ENCODE measurements around the gene SEMA5B.
A peak's percentile ranks its signal among the peaks of the same experiment; 100 is the strongest.

Gene SEMA5B

DNA sequence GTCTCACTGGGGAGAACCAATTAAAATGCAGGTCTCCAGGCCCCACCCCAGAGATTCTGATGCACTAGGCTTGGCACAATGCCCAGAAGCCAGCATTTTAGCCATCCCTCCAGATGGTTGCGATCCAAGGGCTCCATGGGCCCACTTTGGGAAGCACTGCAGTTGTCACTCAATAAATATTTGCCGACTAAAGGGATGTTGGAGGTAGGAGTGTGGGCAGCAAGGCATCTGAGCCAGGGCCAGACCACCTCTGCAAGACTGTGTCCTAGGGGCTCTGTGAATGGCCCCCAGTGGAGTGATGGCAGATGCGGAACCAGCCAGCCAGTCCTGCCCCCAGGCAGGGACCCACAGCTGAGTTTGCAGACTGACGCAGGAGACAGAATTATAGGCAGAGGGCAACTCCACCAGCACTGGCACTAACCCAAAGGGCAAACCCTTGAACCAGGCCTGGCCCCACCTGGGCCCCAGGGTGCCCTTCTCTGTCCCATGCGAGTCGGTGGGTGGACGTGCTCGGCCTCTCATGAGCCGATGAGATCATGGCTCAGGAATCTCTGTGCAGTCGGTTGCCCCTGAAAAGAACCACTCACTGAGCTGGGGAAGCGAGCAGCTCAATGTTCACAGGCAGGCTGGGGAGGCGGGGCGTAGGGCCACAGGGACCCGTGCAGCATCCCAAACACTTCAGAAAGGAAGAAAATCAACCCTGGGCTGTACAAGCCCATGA lies 49.7 kb downstream of the SEMA5B start:
- no peak overlapping the region for H3K27ac ChIP-seq (ENCODE audit: low read depth, low read length)
- H3K4me3 ChIP-seq (ENCODE audit: low read depth in 1 of 2, low read length in 2 of 2), result no peak overlapping the region
- no peak overlapping the region for H3K9ac ChIP-seq (ENCODE audit: low read length)

GRCh38 chr3:122975924-122976293 lies 51.7 kb downstream of the SEMA5B start:
- Histone ChIP-seq H3K4me3 (ENCODE audit: low read depth in 1 of 2, low read length in 2 of 2) (no peak overlapping the region), H3K9ac (ENCODE audit: low read length) (no peak overlapping the region), H3K4me1 (ENCODE audit: insufficient read depth, low read length) (peaks cover 20% of the 10 kb centered on the region), H3K36me3 (ENCODE audit: insufficient read depth, low read length) (no peaks in the 10 kb centered on the region), H3K27me3 (ENCODE audit: control insufficient read depth in 1 of 2, insufficient read depth in 2 of 2, low read length in 2 of 2) (no peaks in the 10 kb centered on the region), H3K27ac (ENCODE audit: low read depth, low read length) (no peak overlapping the region), H3K9me3 (ENCODE audit: low read length) (no peaks in the 10 kb centered on the region)

More for the DNA sequence above, 49.7 kb downstream of the SEMA5B start:
- Histone ChIP-seq H3K36me3 (ENCODE audit: insufficient read depth, low read length) (no peaks in the 10 kb centered on the region), H3K27me3 (ENCODE audit: control insufficient read depth in 1 of 2, insufficient read depth in 2 of 2, low read length in 2 of 2) (no peaks in the 10 kb centered on the region), H3K9me3 (ENCODE audit: low read length) (no peaks in the 10 kb centered on the region), H3K4me1 (ENCODE audit: insufficient read depth, low read length) (peaks cover 20% of the 10 kb centered on the region)

DNA sequence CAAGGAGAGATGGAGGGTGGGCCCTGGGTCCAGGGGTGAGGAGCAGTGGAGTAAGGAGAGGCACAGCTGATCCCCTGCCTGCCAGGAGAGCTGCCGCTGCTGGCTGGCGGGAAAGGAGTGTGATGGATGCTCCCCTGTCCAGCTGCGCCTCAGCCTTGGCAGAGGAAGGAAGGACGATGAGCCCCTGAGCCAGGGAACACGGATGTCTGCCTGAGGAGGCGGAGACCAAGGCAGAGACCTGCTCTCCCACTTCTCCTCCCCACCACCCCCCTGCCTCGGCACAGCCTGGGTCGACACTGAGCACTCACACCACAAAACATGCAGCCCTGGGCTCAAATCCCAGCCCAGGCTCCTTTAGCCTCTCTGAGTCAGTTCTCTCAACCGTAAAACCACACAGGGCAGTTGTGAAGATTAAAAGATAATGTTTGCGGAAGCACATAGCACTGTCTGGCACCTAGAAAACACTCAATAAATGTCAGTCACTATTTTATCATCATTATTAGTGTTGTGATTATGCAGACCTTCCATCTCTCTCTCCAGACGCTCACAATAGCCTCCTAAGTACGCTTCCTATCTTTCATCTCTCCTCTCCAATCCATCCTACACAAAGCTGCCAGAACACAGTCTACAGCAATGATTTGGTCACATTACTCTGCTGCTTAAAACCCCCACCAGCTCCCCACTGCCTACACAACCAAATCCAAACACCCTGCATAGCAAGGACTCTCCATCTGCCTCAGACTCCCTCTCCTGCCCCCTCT lies 52.2 kb downstream of the SEMA5B start:
- H3K27ac ChIP-seq (ENCODE audit: low read depth, low read length), result peak overlapping the region; percentile 68
- no peak overlapping the region for H3K9ac ChIP-seq (ENCODE audit: low read length)
- H3K4me3 ChIP-seq (ENCODE audit: low read depth in 1 of 2, low read length in 2 of 2), result peak overlapping the region in 1 of 2 donors; percentile 25

DNA sequence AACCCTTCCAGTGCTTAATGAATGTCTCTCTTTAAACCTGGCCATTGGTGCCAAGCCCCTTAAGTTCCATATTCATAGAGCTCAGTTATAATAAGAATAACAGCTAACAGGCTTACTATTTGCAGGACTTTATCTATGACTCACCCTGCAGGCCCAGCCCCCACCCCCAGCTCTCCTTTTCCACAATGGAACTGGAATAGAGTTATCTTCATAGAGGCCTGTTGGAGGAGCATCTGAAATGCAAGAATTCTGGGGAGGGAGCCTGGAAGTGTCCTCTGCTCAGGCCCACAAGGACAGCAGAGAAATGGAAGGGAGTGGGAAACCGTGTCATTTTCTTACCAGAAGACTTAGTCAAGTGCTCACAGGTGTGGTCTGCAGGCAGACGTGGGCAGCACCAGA lies 52.8 kb downstream of the SEMA5B start:
- Histone ChIP-seq H3K4me1 (ENCODE audit: insufficient read depth, low read length) (peaks cover 27% of the 10 kb centered on the region), H3K9me3 (ENCODE audit: low read length) (no peaks in the 10 kb centered on the region), H3K9ac (ENCODE audit: low read length) (no peak overlapping the region)

More for the DNA sequence above, 52.2 kb downstream of the SEMA5B start:
- no peaks in the 10 kb centered on the region for H3K27me3 ChIP-seq (ENCODE audit: control insufficient read depth in 1 of 2, insufficient read depth in 2 of 2, low read length in 2 of 2)
- H3K9me3 ChIP-seq (ENCODE audit: low read length), result no peaks in the 10 kb centered on the region
- H3K36me3 ChIP-seq (ENCODE audit: insufficient read depth, low read length), result no peaks in the 10 kb centered on the region
- peaks cover 21% of the 10 kb centered on the region for H3K4me1 ChIP-seq (ENCODE audit: insufficient read depth, low read length)

GRCh38 chr3:122973893-122974615 lies 53.5 kb downstream of the SEMA5B start:
- Histone ChIP-seq H3K36me3 (ENCODE audit: insufficient read depth, low read length) (no peaks in the 10 kb centered on the region), H3K9ac (ENCODE audit: low read length) (no peak overlapping the region), H3K4me1 (ENCODE audit: insufficient read depth, low read length) (peaks cover 33% of the 10 kb centered on the region), H3K9me3 (ENCODE audit: low read length) (no peaks in the 10 kb centered on the region), H3K27ac (ENCODE audit: low read depth, low read length) (peak overlapping the region; percentile 7), H3K4me3 (ENCODE audit: low read depth in 1 of 2, low read length in 2 of 2) (no peak overlapping the region), H3K27me3 (ENCODE audit: control insufficient read depth in 1 of 2, insufficient read depth in 2 of 2, low read length in 2 of 2) (no peaks in the 10 kb centered on the region)

More for the DNA sequence above, 52.8 kb downstream of the SEMA5B start:
- H3K36me3 ChIP-seq (ENCODE audit: insufficient read depth, low read length), result no peaks in the 10 kb centered on the region
- peak overlapping the region; percentile 68 for H3K27ac ChIP-seq (ENCODE audit: low read depth, low read length)
- H3K4me3 ChIP-seq (ENCODE audit: low read depth in 1 of 2, low read length in 2 of 2), result no peak overlapping the region
- no peaks in the 10 kb centered on the region for H3K27me3 ChIP-seq (ENCODE audit: control insufficient read depth in 1 of 2, insufficient read depth in 2 of 2, low read length in 2 of 2)

DNA sequence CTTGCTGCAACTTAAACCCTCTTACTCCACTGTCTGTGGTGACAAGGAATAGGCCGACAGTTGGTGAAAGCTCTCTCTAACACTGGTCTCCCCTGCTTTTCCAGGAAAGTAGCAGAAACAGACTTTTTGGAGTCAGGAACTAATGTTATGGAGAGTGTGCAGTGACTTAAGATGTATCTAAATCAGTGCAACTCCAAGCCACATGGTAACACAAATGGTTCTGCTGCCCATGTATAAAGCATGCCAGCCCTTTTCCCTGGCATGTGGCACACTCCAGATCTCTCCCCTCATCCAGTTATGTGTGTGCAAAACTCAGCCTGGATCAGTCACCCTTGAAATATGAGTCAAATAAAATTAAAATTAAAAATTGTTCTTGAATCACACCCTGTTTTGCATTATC lies 55.4 kb downstream of the SEMA5B start:
- Histone ChIP-seq H3K4me3 (ENCODE audit: low read depth in 1 of 2, low read length in 2 of 2) (no peak overlapping the region), H3K27me3 (ENCODE audit: control insufficient read depth in 1 of 2, insufficient read depth in 2 of 2, low read length in 2 of 2) (no peaks in the 10 kb centered on the region), H3K9me3 (ENCODE audit: low read length) (no peaks in the 10 kb centered on the region), H3K9ac (ENCODE audit: low read length) (no peak overlapping the region), H3K27ac (ENCODE audit: low read depth, low read length) (no peak overlapping the region), H3K4me1 (ENCODE audit: insufficient read depth, low read length) (peaks cover 33% of the 10 kb centered on the region), H3K36me3 (ENCODE audit: insufficient read depth, low read length) (no peaks in the 10 kb centered on the region)

DNA sequence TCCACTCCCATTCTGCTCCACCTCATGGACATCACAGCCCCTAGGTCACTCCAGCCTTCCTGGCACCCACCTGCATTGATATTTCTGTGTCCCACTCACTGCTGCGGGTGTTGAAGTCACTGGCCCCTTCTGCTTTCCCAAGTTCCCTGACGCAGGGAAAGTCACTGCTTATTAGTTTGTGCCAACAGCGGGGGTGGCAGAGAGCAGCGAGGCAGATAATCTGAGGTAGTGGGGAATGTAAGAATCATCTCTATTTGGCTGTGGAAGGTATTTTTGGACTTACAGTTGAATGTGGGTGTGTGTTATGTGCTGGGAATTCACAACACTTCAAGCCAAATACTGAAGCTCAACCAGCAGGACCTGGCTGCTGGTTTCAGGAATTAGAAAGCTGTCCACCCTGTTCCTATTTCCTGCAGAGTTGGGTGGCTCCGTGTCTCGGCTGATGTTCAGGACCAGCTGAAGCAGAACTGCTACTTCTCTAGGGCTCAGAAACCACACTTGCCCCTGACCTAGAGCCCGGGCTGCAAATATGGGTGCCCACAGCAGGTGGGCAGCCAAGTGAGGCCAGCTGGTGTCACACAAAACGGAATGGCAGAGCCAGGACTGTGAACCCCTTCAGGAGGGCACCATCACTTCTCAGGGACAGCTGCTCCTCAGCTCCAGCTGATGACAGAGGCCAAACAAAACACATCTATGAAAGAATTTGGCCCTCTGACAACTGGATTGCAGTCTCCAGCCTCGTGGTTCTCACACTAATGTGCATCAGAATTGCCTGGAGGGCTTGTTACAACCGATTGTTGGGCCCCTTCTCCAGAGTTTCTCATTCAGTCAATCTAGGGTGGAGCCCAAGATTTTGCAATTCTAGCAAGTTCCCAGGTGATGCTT lies 57.7 kb downstream of the SEMA5B start:
- H3K27ac ChIP-seq (ENCODE audit: low read depth, low read length), result no peak overlapping the region
- peaks cover 21% of the 10 kb centered on the region for H3K4me1 ChIP-seq (ENCODE audit: insufficient read depth, low read length)
- no peaks in the 10 kb centered on the region for H3K27me3 ChIP-seq (ENCODE audit: control insufficient read depth in 1 of 2, insufficient read depth in 2 of 2, low read length in 2 of 2)
- no peak overlapping the region for H3K4me3 ChIP-seq (ENCODE audit: low read depth in 1 of 2, low read length in 2 of 2)
- H3K36me3 ChIP-seq (ENCODE audit: insufficient read depth, low read length), result no peaks in the 10 kb centered on the region
- no peak overlapping the region for H3K9ac ChIP-seq (ENCODE audit: low read length)
- no peaks in the 10 kb centered on the region for H3K9me3 ChIP-seq (ENCODE audit: low read length)

- H3K4me3 ChIP-seq (ENCODE audit: low read depth in 1 of 2, low read length in 2 of 2), result no peak overlapping the region
- H3K27ac ChIP-seq (ENCODE audit: low read depth, low read length), result no peak overlapping the region
- peaks cover 13% of the 10 kb centered on the region for H3K4me1 ChIP-seq (ENCODE audit: insufficient read depth, low read length)
- H3K27me3 ChIP-seq (ENCODE audit: control insufficient read depth in 1 of 2, insufficient read depth in 2 of 2, low read length in 2 of 2), result no peaks in the 10 kb centered on the region
- no peaks in the 10 kb centered on the region for H3K36me3 ChIP-seq (ENCODE audit: insufficient read depth, low read length)
- no peaks in the 10 kb centered on the region for H3K9me3 ChIP-seq (ENCODE audit: low read length)
- H3K9ac ChIP-seq (ENCODE audit: low read length), result no peak overlapping the region
Observed at GRCh38 chr3:122967765-122968164, 59.8 kb downstream of the SEMA5B start.

GRCh38 chr3:122967356-122967755 lies 60.2 kb downstream of the SEMA5B start:
- Histone ChIP-seq H3K9ac (ENCODE audit: low read length) (no peak overlapping the region), H3K4me1 (ENCODE audit: insufficient read depth, low read length) (peaks cover 13% of the 10 kb centered on the region), H3K4me3 (ENCODE audit: low read depth in 1 of 2, low read length in 2 of 2) (no peak overlapping the region), H3K27me3 (ENCODE audit: control insufficient read depth in 1 of 2, insufficient read depth in 2 of 2, low read length in 2 of 2) (no peaks in the 10 kb centered on the region), H3K9me3 (ENCODE audit: low read length) (no peaks in the 10 kb centered on the region), H3K36me3 (ENCODE audit: insufficient read depth, low read length) (no peaks in the 10 kb centered on the region), H3K27ac (ENCODE audit: low read depth, low read length) (no peak overlapping the region)

GRCh38 chr3:122966045-122966444 lies 61.5 kb downstream of the SEMA5B start:
- Histone ChIP-seq H3K9ac (ENCODE audit: low read length) (no peak overlapping the region), H3K36me3 (ENCODE audit: insufficient read depth, low read length) (no peaks in the 10 kb centered on the region), H3K4me1 (ENCODE audit: insufficient read depth, low read length) (peaks cover 13% of the 10 kb centered on the region), H3K4me3 (ENCODE audit: low read depth in 1 of 2, low read length in 2 of 2) (no peak overlapping the region), H3K27ac (ENCODE audit: low read depth, low read length) (no peak overlapping the region), H3K9me3 (ENCODE audit: low read length) (no peaks in the 10 kb centered on the region), H3K27me3 (ENCODE audit: control insufficient read depth in 1 of 2, insufficient read depth in 2 of 2, low read length in 2 of 2) (no peaks in the 10 kb centered on the region)

GRCh38 chr3:122964811-122965210 lies 62.8 kb downstream of the SEMA5B start:
- H3K36me3 ChIP-seq (ENCODE audit: insufficient read depth, low read length), result no peaks in the 10 kb centered on the region
- H3K27me3 ChIP-seq (ENCODE audit: control insufficient read depth in 1 of 2, insufficient read depth in 2 of 2, low read length in 2 of 2), result no peaks in the 10 kb centered on the region
- peaks cover 7% of the 10 kb centered on the region for H3K4me1 ChIP-seq (ENCODE audit: insufficient read depth, low read length)
- H3K4me3 ChIP-seq (ENCODE audit: low read depth in 1 of 2, low read length in 2 of 2), result no peak overlapping the region
- H3K9me3 ChIP-seq (ENCODE audit: low read length), result no peaks in the 10 kb centered on the region
- no peak overlapping the region for H3K9ac ChIP-seq (ENCODE audit: low read length)
- no peak overlapping the region for H3K27ac ChIP-seq (ENCODE audit: low read depth, low read length)

Measured in muscle layer of colon (tissue), 2 donors.